Breast epithelium (tissue), 4 donors: ENCODE measurements around the gene MTHFR. TPM values are rescaled to one million over a fixed set of nuclear protein-coding genes. Genes with fewer than 3 reads are reported as not detected.

Experiments
- DNase-seq, 2 donors: peaks; one replicate each; pipeline ENCODE4 v3.0.0-alpha.2; 2019; ENCODE audit warnings: low spot score in 2 of 2
- H3K27ac ChIP-seq, 2 donors: fragments of 200-600 bp; sonication (generic) in 1 of 2; one replicate each; pipeline ENCODE4 v1.5.1; 2016 to 2019; ENCODE audit warnings: mild to moderate bottlenecking in 1 of 2
- H3K27me3 ChIP-seq, 2 donors: fragments of 200-600 bp; sonication (generic) in 1 of 2; one replicate each; pipeline versions ENCODE4 v1.5.1 to v1.6.0; 2017 to 2019; ENCODE audit warnings: control low read depth in 1 of 2, mild to moderate bottlenecking in 1 of 2
- H3K36me3 ChIP-seq: fragments of 200-600 bp; one replicate; pipeline ENCODE4 v1.5.1; 2019
- H3K4me1 ChIP-seq, 2 donors: fragments of 200-600 bp; sonication (generic); one replicate each; pipeline ENCODE4 v1.5.1; 2016 to 2019; ENCODE audit warnings: control low read depth in 1 of 2
- H3K4me3 ChIP-seq, 3 donors: fragments of 200-600 bp; sonication (generic); 1 replicate in 2 of 3; 2 replicates in 1 of 3; pipeline ENCODE4 v1.5.1; 2016 to 2019; ENCODE audit warnings: mild to moderate bottlenecking in 3 of 3, moderate library complexity in 2 of 3
- H3K9me3 ChIP-seq, 2 donors: fragments of 200-600 bp; sonication (generic) in 1 of 2; one replicate each; pipeline ENCODE4 v1.5.1; 2016 to 2019; ENCODE audit warnings: control low read depth in 1 of 2
- CTCF ChIP-seq, 3 donors: fragments of 450-650 bp; IDR thresholded peaks; one replicate each; pipeline ENCODE4 v1.5.1; 2016 to 2017; ENCODE audit warnings: antibody characterized with exemption in 3 of 3, mild to moderate bottlenecking in 3 of 3, moderate library complexity in 3 of 3
- POLR2A ChIP-seq: fragments of 450-650 bp; IDR thresholded peaks from one replicate; pipeline ENCODE4 v1.6.1; 2016; ENCODE audit warnings: antibody characterized with exemption, mild to moderate bottlenecking, moderate library complexity
- POLR2AphosphoS5 ChIP-seq, 3 donors: sonication (generic); formaldehyde crosslinking; IDR thresholded peaks; one replicate each; pipeline ENCODE4 v1.6.1; 2017; ENCODE audit warnings: antibody characterized with exemption in 3 of 3
- intact Hi-C: fragments of 100-400 bp; cut with DNase I; formaldehyde crosslinking; loops from one replicate; pipeline ENCODE4 v1.15.1; 2023; ENCODE audit warnings: low total_unique reads
- total RNA-seq, 3 donors: library from RNA; depleted of rRNA; stranded (reverse); fragments of >200 nt; gene quantifications; one replicate each; pipeline ENCODE4 v1.1.0, GENCODE V29; 2016

MTHFR gene
- total RNA-seq, 3 donors from 2014 or later: 24.6 to 42.0 (median 30.0) TPM

GRCh38 chr1:11848373-11848700, 42.6 kb upstream of the MTHFR start:
- Histone ChIP-seq H3K4me3 (no peak overlapping the region), H3K27me3 (no peaks in the 10 kb centered on the region), H3K9me3 (no peaks in the 10 kb centered on the region), H3K27ac (no peak overlapping the region), H3K4me1 (no peaks in the 10 kb centered on the region), H3K36me3 (no peaks in the 10 kb centered on the region)
- intact Hi-C loops: no loop called here
- no peak for TF ChIP-seq CTCF (IDR thresholded peaks at IDR 0.05)
- no peak for TF ChIP-seq POLR2A
- TF ChIP-seq POLR2AphosphoS5 (IDR thresholded peaks at IDR 0.05): no peak
- no peak for DNase-seq

GRCh38 chr1:11847667-11848372, 42.1 kb upstream of the MTHFR start, which contains the start of gene NPPA:
Gene NPPA (minus strand): TSS chr1:11847783. CDS start chr1:11847684, 99 bp downstream.
- Histone ChIP-seq H3K9me3 (no peaks in the 10 kb centered on the region), H3K4me3 (no peak within 1 kb of the TSS), H3K4me1 (no peaks in the 10 kb centered on the region), H3K27me3 (no peaks in the 10 kb centered on the region), H3K27ac (no peak within 1 kb of the TSS), H3K36me3 (no peaks in the 10 kb centered on the region)
- intact Hi-C loops: no loop called here
- no peak for DNase-seq
- no peak for TF ChIP-seq CTCF (IDR thresholded peaks at IDR 0.05)
- no peak for TF ChIP-seq POLR2A
- TF ChIP-seq POLR2AphosphoS5 (IDR thresholded peaks at IDR 0.05): no peak

GRCh38 chr1:11845641-11846335, 40.0 kb upstream of the MTHFR start:
- Histone ChIP-seq H3K36me3 (peaks cover 9% of the 10 kb centered on the region), H3K9me3 (no peaks in the 10 kb centered on the region), H3K27me3 (no peaks in the 10 kb centered on the region), H3K4me3 (no peak overlapping the region), H3K27ac (no peak overlapping the region), H3K4me1 (no peaks in the 10 kb centered on the region)
- intact Hi-C loops: no loop called here
- no peak for DNase-seq
- TF ChIP-seq POLR2A (no peak), POLR2AphosphoS5 (IDR thresholded peaks at IDR 0.05) (no peak), CTCF (IDR thresholded peaks at IDR 0.05) (no peak)

GRCh38 chr1:11842154-11843041, 36.6 kb upstream of the MTHFR start:
- Histone ChIP-seq H3K9me3 (no peaks in the 10 kb centered on the region), H3K27ac (no peak overlapping the region), H3K4me1 (no peaks in the 10 kb centered on the region), H3K27me3 (no peaks in the 10 kb centered on the region), H3K36me3 (peaks cover 9% of the 10 kb centered on the region), H3K4me3 (no peak overlapping the region)
- DNase-seq: no peak
- intact Hi-C loops: no loop called here
- TF ChIP-seq POLR2AphosphoS5 (IDR thresholded peaks at IDR 0.05) (no peak), CTCF (IDR thresholded peaks at IDR 0.05) (no peak), POLR2A (no peak)
